K562 (cell line): ENCODE measurements around the gene TEX101. TPM values are rescaled to one million over a fixed set of nuclear protein-coding genes. Genes with fewer than 3 reads are reported as not detected.

Experiments
- C11orf30 ChIP-seq: fragments of 450-650 bp; IDR thresholded peaks from 2 replicates; pipeline ENCODE4 v1.6.1; 2016; ENCODE audit warnings: low read depth, mild to moderate bottlenecking
- CBFA2T3 ChIP-seq: fragments of 450-650 bp; IDR thresholded peaks from 2 replicates; pipeline ENCODE4 v1.6.1; 2017
- EGR1 ChIP-seq: fragments of 450-650 bp; conservative IDR thresholded peaks from 2 replicates; pipeline ENCODE4 v1.6.1; 2017; ENCODE audit warnings: mild to moderate bottlenecking
- ELK1 ChIP-seq: sonication (generic); formaldehyde crosslinking; IDR thresholded peaks from 2 replicates; pipeline ENCODE4 v1.8.1; 2022; ENCODE audit warnings: missing genetic modification reagents
- FOXK2 ChIP-seq, 2 experiments: fragments of 450-650 bp; IDR thresholded peaks in 1 of 2; conservative IDR thresholded peaks in 1 of 2; 2 replicates each; pipeline ENCODE4 v1.6.1; 2016; ENCODE audit warnings: low read depth in 2 of 2, mild to moderate bottlenecking in 1 of 2
- HMG20B ChIP-seq: fragments of 250-450 bp; sonication (Bioruptor Pico); IDR thresholded peaks from 2 replicates; pipeline ENCODE4 v1.5.0; 2021; ENCODE audit warnings: mild to moderate bottlenecking
- MEF2A ChIP-seq: IDR thresholded peaks from 2 replicates; pipeline ENCODE4 v1.6.1; 2011; ENCODE audit warnings: low read depth, mild to moderate bottlenecking, low read length, moderate library complexity; ENCODE audit not compliant: control insufficient read depth
- MTA3 ChIP-seq: fragments of 450-650 bp; formaldehyde crosslinking; IDR thresholded peaks from 2 replicates; pipeline ENCODE4 v1.6.1; 2017; ENCODE audit warnings: mild to moderate bottlenecking, borderline replicate concordance
- NFE2L1 ChIP-seq: fragments of 450-650 bp; IDR thresholded peaks from 2 replicates; pipeline ENCODE4 v1.6.1; 2016; ENCODE audit warnings: missing genetic modification characterization, low read depth, mild to moderate bottlenecking, missing compliant biosample characterization, moderate library complexity, borderline replicate concordance
- NFRKB ChIP-seq: fragments of 450-650 bp; IDR thresholded peaks from 2 replicates; pipeline ENCODE4 v1.6.1; 2016; ENCODE audit warnings: low read depth
- PTRF ChIP-seq: fragments of 450-650 bp; IDR thresholded peaks from 2 replicates; pipeline ENCODE4 v1.6.1; 2016; ENCODE audit warnings: mild to moderate bottlenecking, missing genetic modification characterization, missing compliant biosample characterization
- ZBTB26 ChIP-seq: fragments of 450-650 bp; formaldehyde crosslinking; IDR thresholded peaks from 2 replicates; pipeline ENCODE4 v1.4.0; 2022; ENCODE audit warnings: missing genetic modification characterization
- ZMIZ1 ChIP-seq, 2 experiments: fragments of 150-350 bp in 1 of 2; IDR thresholded peaks; 2 replicates each; pipeline ENCODE4 v1.6.1; 2012 to 2016; ENCODE audit warnings: low read depth in 2 of 2, low read length in 2 of 2, mild to moderate bottlenecking in 1 of 2, moderate library complexity in 1 of 2
- polyA plus RNA-seq, 8 experiments: library from polyadenylated mRNA; depleted of rRNA in 4 of 8; stranded (reverse) in 5 of 8; unstranded in 3 of 8; fragments of >200 nt; fragmentation: Nextera tagmentation in 2 of 8; fragmentation: Illumina TruSeq in 1 of 8; extraction: Ambion mirVana in 2 of 8; extraction: Trizol in 1 of 8; gene quantifications; 2 replicates each; pipeline versions ENCODE4 v1.2.1 to v1.2.3, GENCODE V29; 2011 to 2014; ENCODE audit warnings: inconsistent platforms in 1 of 8, missing spikeins in 1 of 8
- total RNA-seq, 7 experiments: library from RNA; depleted of rRNA in 6 of 7; stranded (reverse); fragments of >200 nt in 6 of 7; fragmentation: Illumina TruSeq in 2 of 7; extraction: Trizol in 2 of 7; gene quantifications; 2 replicates each; pipeline versions ENCODE4 v1.2.1 to v1.2.3, GENCODE V29; 2011 to 2021; ENCODE audit warnings: low replicate concordance in 1 of 7
- TF ChIP-seq, protein P1 (sequence below), 2 experiments: IDR thresholded peaks in 1 of 2; conservative IDR thresholded peaks in 1 of 2; 2 replicates each; pipeline ENCODE4 v1.6.1; 2016; ENCODE audit warnings: low read depth in 2 of 2, mild to moderate bottlenecking in 1 of 2, missing compliant biosample characterization in 1 of 2, missing genetic modification characterization in 1 of 2, moderate library complexity in 1 of 2
- TF ChIP-seq, protein P2 (sequence below): fragments of 450-650 bp; IDR thresholded peaks from 2 replicates; pipeline ENCODE4 v1.6.1; 2017; ENCODE audit warnings: antibody characterized with exemption, mild to moderate bottlenecking

Gene TEX101
- total and polyA plus RNA-seq, 9 of the 15 experiments (the other 6 are each of a cell fraction or from before 2014, with no cell fraction given), result 0.10 to 0.36 (median 0.14) TPM; not detected in 6

- TF ChIP-seq ZMIZ1 (IDR thresholded peaks at IDR 0.05; ENCODE audit: low read depth in 2 of 2, low read length in 2 of 2), result no peak
- TF ChIP-seq NFRKB, result no peak
- TF ChIP-seq, protein P1, sequence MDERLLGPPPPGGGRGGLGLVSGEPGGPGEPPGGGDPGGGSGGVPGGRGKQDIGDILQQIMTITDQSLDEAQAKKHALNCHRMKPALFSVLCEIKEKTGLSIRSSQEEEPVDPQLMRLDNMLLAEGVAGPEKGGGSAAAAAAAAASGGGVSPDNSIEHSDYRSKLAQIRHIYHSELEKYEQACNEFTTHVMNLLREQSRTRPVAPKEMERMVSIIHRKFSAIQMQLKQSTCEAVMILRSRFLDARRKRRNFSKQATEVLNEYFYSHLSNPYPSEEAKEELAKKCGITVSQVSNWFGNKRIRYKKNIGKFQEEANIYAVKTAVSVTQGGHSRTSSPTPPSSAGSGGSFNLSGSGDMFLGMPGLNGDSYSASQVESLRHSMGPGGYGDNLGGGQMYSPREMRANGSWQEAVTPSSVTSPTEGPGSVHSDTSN (CRISPR knock-in tag; IDR thresholded peaks at IDR 0.05; ENCODE audit: low read depth), result no peak
- TF ChIP-seq, protein P1 (tag; conservative IDR thresholded peaks at IDR 0.05; ENCODE audit: low read depth), result peak; percentile 54
- 0 out of 4 replicates have a peak, but pooled peaks of 1 of the 2 experiments have one; percentile 38 for TF ChIP-seq FOXK2 (conservative IDR thresholded peaks at IDR 0.05 in 1 of 2, IDR thresholded peaks at IDR 0.05 in 1 of 2; ENCODE audit: low read depth in 2 of 2)
- TF ChIP-seq, protein P2, sequence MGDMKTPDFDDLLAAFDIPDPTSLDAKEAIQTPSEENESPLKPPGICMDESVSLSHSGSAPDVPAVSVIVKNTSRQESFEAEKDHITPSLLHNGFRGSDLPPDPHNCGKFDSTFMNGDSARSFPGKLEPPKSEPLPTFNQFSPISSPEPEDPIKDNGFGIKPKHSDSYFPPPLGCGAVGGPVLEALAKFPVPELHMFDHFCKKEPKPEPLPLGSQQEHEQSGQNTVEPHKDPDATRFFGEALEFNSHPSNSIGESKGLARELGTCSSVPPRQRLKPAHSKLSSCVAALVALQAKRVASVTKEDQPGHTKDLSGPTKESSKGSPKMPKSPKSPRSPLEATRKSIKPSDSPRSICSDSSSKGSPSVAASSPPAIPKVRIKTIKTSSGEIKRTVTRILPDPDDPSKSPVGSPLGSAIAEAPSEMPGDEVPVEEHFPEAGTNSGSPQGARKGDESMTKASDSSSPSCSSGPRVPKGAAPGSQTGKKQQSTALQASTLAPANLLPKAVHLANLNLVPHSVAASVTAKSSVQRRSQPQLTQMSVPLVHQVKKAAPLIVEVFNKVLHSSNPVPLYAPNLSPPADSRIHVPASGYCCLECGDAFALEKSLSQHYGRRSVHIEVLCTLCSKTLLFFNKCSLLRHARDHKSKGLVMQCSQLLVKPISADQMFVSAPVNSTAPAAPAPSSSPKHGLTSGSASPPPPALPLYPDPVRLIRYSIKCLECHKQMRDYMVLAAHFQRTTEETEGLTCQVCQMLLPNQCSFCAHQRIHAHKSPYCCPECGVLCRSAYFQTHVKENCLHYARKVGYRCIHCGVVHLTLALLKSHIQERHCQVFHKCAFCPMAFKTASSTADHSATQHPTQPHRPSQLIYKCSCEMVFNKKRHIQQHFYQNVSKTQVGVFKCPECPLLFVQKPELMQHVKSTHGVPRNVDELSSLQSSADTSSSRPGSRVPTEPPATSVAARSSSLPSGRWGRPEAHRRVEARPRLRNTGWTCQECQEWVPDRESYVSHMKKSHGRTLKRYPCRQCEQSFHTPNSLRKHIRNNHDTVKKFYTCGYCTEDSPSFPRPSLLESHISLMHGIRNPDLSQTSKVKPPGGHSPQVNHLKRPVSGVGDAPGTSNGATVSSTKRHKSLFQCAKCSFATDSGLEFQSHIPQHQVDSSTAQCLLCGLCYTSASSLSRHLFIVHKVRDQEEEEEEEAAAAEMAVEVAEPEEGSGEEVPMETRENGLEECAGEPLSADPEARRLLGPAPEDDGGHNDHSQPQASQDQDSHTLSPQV, result no peak
- TF ChIP-seq EGR1, result no peak
- TF ChIP-seq ZBTB26 (CRISPR knock-in tag), result no peak
- no peak for TF ChIP-seq ELK1 (CRISPR knock-in tag)
- no peak for TF ChIP-seq PTRF (tag)
- no peak for TF ChIP-seq NFE2L1 (tag)
- peak; percentile 65 for TF ChIP-seq C11orf30
- TF ChIP-seq MEF2A, result peak; percentile 75
- TF ChIP-seq HMG20B (CRISPR knock-in tag), result no peak
- TF ChIP-seq CBFA2T3, result peak; percentile 36; the same call in 1 of the 2 replicates
- TF ChIP-seq MTA3, result no peak
Measured at GRCh38 chr19:43457809-43458208, 43.1 kb downstream of the TEX101 start (continued).
